GM21723 (cell line): ENCODE measurements around the gene ACOX1.

Experiments used
- ATAC-seq: cut with Tn5 transposase; IDR thresholded peaks from one replicate; pipeline ENCODE4 v1.9.1; 2021; ENCODE audit warnings: mild to moderate bottlenecking, moderate library complexity; ENCODE audit not compliant: unreplicated experiment

The ACOX1 gene

GRCh38 chr17:75978938-75979704 lies at the start of gene ACOX1, which contains the start of gene TEN1:
TSS of gene ACOX1 (minus strand) at chr17:75979166. CDS start at chr17:75979073, 93 bp downstream.
TSS of gene TEN1 (plus strand) at chr17:75979240. CDS start at chr17:75986193, 6,953 bp downstream.
- peak; percentile 91 for ATAC-seq

- ATAC-seq: no peak
Observed at GRCh38 chr17:76027159-76027839, 48.3 kb upstream of the ACOX1 start, which contains the start of gene EVPL. TSS of gene EVPL (minus strand) at chr17:76027306. CDS start at chr17:76027198, 108 bp downstream.

GRCh38 chr17:76026714-76027158 lies 47.8 kb upstream of the ACOX1 start:
- no peak for ATAC-seq

GRCh38 chr17:76025294-76025693 lies 46.3 kb upstream of the ACOX1 start:
- no peak for ATAC-seq

GRCh38 chr17:76024353-76024752 lies 45.4 kb upstream of the ACOX1 start:
- ATAC-seq: no peak

GRCh38 chr17:76023900-76024237 lies 44.9 kb upstream of the ACOX1 start:
- ATAC-seq: no peak

- no peak for ATAC-seq
Observed at GRCh38 chr17:76022973-76023899, 44.3 kb upstream of the ACOX1 start.

- no peak for ATAC-seq
Observed at GRCh38 chr17:76022285-76022684, 43.3 kb upstream of the ACOX1 start.

GRCh38 chr17:76019833-76020467 lies 41.0 kb upstream of the ACOX1 start:
- no peak for ATAC-seq

- ATAC-seq: no peak
Observed at GRCh38 chr17:76018801-76019200, 39.8 kb upstream of the ACOX1 start.

- ATAC-seq: no peak
Observed at GRCh38 chr17:76018340-76018680, 39.3 kb upstream of the ACOX1 start.

GRCh38 chr17:76017481-76018339 lies 38.7 kb upstream of the ACOX1 start:
- ATAC-seq: no peak

- no peak for ATAC-seq
Observed at GRCh38 chr17:76014925-76015261, 35.9 kb upstream of the ACOX1 start.

GRCh38 chr17:76014100-76014924 lies 35.3 kb upstream of the ACOX1 start:
- peak; percentile 66 for ATAC-seq

GRCh38 chr17:76013377-76013932 lies 34.5 kb upstream of the ACOX1 start:
- ATAC-seq: no peak

- no peak for ATAC-seq
Observed at GRCh38 chr17:76011951-76012350, 33.0 kb upstream of the ACOX1 start.

GRCh38 chr17:76009969-76010661 lies 31.1 kb upstream of the ACOX1 start:
- ATAC-seq: no peak

- ATAC-seq: no peak
Observed at GRCh38 chr17:76009447-76009846, 30.5 kb upstream of the ACOX1 start.
